ENCODE measurements around the gene CKAP2L. TPM values are rescaled to one million over a fixed set of nuclear protein-coding genes. Genes with fewer than 3 reads are reported as not detected.

Gene CKAP2L
- total and polyA plus RNA-seq, 10 of the 15 experiments (the other 5 are each of a cell fraction or from before 2014, with no cell fraction given) = 10.5 to 37.4 (median 20.2) TPM

DNA sequence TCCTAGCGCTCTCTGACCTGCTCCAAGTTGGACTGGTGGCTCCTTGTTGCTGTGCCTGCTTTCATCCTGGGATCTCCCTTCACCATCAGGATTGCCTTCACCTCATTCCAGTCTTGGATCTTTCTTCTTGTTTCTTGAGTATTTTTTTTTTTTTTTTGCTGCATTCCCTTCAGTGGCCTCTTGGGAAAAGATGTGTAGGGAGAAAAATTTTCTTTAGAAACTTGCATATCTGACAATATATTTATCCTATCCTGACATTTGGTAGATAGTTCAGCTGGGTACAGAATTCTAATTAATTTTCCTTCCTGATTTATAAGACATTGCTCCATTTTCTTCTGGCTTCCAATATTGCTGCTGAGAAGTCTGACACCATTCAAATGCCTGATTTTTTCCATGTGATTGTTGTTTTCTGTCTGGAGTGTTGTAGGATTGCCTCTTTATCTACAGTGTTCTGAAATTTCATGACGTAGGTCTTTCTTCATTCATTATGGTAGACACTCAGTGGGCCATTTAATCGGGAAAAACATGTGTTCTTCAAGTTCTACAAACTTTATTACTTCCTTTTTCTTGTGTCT is 42.9 kb upstream of the CKAP2L start:
- Histone ChIP-seq H4K20me1 (ENCODE audit: control insufficient read depth, insufficient read depth) (no peaks in the 10 kb centered on the region), H3K36me3 (ENCODE audit: control insufficient read depth in 2 of 2, insufficient read depth in 2 of 2, low read length in 1 of 2) (no peaks in the 10 kb centered on the region), H3K27ac (ENCODE audit: control insufficient read depth, insufficient read depth) (no peak overlapping the region), H3K79me2 (ENCODE audit: control insufficient read depth, insufficient read depth, low read length) (no peaks in the 10 kb centered on the region), H3K4me1 (ENCODE audit: control insufficient read depth, insufficient read depth, low read length) (peaks cover 29% of the 10 kb centered on the region), H3K27me3 (replicated peaks in 1 of 2; ENCODE audit: control insufficient read depth in 2 of 2, insufficient read depth in 2 of 2, low read length in 1 of 2) (no peaks in the 10 kb centered on the region), H3K9ac (ENCODE audit: control insufficient read depth, insufficient read depth, low read length) (no peak overlapping the region), H3K4me3 (no peak overlapping the region), H3K4me2 (ENCODE audit: control insufficient read depth, insufficient read depth) (no peak overlapping the region), H2AFZ (ENCODE audit: control insufficient read depth, low read depth, low read length) (no peak overlapping the region), H3K9me3 (replicated peaks; ENCODE audit: control insufficient read depth, insufficient read depth, low read length) (peaks cover 5% of the 10 kb centered on the region)
- ChIA-PET POLR2A (interaction anchor here (0.7 kb wide), 1 partner anchor 18 kb away, joined by 3 read pairs; no protein-coding TSS in a partner anchor), SMC1A (ENCODE audit: uncharacterized antibody, unreplicated experiment) (interaction anchor here (1.1 kb wide), 1 partner anchor 57 kb away, joined by 3 read pairs; no protein-coding TSS in a partner anchor), RAD21 (ENCODE audit: unreplicated experiment) (no interaction called here), CTCF (no interaction called here)
- 95% methylated on average over 3 of the region's 3 CpGs for WGBS (ENCODE audit: insufficient coverage, insufficient replicate concordance, low lambda C conversion rate, missing lambda C conversion rate)
- intact Hi-C loops (cut with micrococcal nuclease; ENCODE audit: unreplicated experiment) = no loop called here
- ATAC-seq (no peak), FAIRE-seq (no peak), DNase-seq (ENCODE audit: low read depth, low spot score) (no peak)
- in situ Hi-C loops (cut with MboI) = no loop called here
- BruUV-seq (replicated peaks) = no TSS peak
- TF ChIP-seq YBX1 (IDR thresholded peaks at IDR 0.05) (no peak), CBX5 (IDR thresholded peaks at IDR 0.05; ENCODE audit: low read depth) (peak; percentile 44; the same call in 1 of the 2 replicates)

DNA sequence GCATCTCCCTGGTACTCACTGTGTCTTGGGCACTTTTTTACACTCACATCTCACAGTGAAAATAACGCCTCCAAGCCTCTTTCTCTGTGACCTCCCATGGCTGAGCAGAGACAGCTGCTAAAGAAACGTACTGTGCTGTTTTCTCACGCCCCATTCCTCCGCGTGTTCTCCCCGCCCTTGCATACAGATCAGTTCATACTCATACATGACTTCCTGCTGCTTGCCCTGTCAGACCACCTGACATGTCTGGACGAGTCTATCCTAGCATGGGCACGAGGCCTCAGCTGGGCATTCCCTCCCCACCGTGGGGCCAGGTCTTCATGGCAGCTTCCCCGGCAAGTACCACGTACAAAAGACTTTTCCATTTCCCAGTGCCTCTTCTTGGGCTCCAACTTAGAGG is 41.1 kb upstream of the CKAP2L start:
- ATAC-seq (peak; percentile 87), FAIRE-seq (peak; percentile 81), DNase-seq (ENCODE audit: low read depth, low spot score) (peak; percentile 68)
- H3K4me3 ChIP-seq = no peak overlapping the region
- no peaks in the 10 kb centered on the region for H3K79me2 ChIP-seq (ENCODE audit: control insufficient read depth, insufficient read depth, low read length)
- H3K4me2 ChIP-seq (ENCODE audit: control insufficient read depth, insufficient read depth) = peak overlapping the region; percentile 61
- H3K36me3 ChIP-seq (ENCODE audit: control insufficient read depth in 2 of 2, insufficient read depth in 2 of 2, low read length in 1 of 2) = no peaks in the 10 kb centered on the region
- ChIA-PET CTCF (interaction anchor here (0.9 to 2.4 kb wide), 6 partner anchors 21 to 80 kb away, joined by 3 to 8 read pairs (median 4); partner anchors contain the start of gene IL1A), SMC1A (ENCODE audit: uncharacterized antibody, unreplicated experiment) (interaction anchor here (0.7 to 3.1 kb wide), 12 partner anchors 9 to 80 kb away, joined by 3 to 11 read pairs (median 4); no protein-coding TSS in a partner anchor), RAD21 (ENCODE audit: unreplicated experiment) (interaction anchor here (0.8 to 1.7 kb wide), 12 partner anchors 10 to 136 kb away, joined by 3 to 11 read pairs (median 4); no protein-coding TSS in a partner anchor), POLR2A (interaction anchor here (0.6 to 1.5 kb wide), 9 partner anchors 10 to 188 kb away, joined by 3 to 6 read pairs (median 3); partner anchors contain the start of gene CKAP2L)
- BruUV-seq (replicated peaks) = no TSS peak
- peaks cover 5% of the 10 kb centered on the region for H3K9me3 ChIP-seq (replicated peaks; ENCODE audit: control insufficient read depth, insufficient read depth, low read length)
- intact Hi-C loops (cut with micrococcal nuclease; ENCODE audit: unreplicated experiment) (loop anchor here (2.0 kb wide), 2 partner anchors 23 to 75 kb away; no protein-coding TSS in a partner anchor), in situ Hi-C loops (cut with MboI) (no loop called here)
- H4K20me1 ChIP-seq (ENCODE audit: control insufficient read depth, insufficient read depth) = no peaks in the 10 kb centered on the region
- peak overlapping the region; percentile 64 for H3K27ac ChIP-seq (ENCODE audit: control insufficient read depth, insufficient read depth)
- H3K9ac ChIP-seq (ENCODE audit: control insufficient read depth, insufficient read depth, low read length) = peak overlapping the region; percentile 61
- peaks cover 19% of the 10 kb centered on the region for H3K4me1 ChIP-seq (ENCODE audit: control insufficient read depth, insufficient read depth, low read length)
- no peaks in the 10 kb centered on the region for H3K27me3 ChIP-seq (replicated peaks in 1 of 2; ENCODE audit: control insufficient read depth in 2 of 2, insufficient read depth in 2 of 2, low read length in 1 of 2)
- WGBS (ENCODE audit: insufficient coverage, insufficient replicate concordance, low lambda C conversion rate, missing lambda C conversion rate) = 2% methylated on average over 11 of the region's 11 CpGs
- H2AFZ ChIP-seq (ENCODE audit: control insufficient read depth, low read depth, low read length) = peak overlapping the region; percentile 70
- TF ChIP-seq, protein P1, sequence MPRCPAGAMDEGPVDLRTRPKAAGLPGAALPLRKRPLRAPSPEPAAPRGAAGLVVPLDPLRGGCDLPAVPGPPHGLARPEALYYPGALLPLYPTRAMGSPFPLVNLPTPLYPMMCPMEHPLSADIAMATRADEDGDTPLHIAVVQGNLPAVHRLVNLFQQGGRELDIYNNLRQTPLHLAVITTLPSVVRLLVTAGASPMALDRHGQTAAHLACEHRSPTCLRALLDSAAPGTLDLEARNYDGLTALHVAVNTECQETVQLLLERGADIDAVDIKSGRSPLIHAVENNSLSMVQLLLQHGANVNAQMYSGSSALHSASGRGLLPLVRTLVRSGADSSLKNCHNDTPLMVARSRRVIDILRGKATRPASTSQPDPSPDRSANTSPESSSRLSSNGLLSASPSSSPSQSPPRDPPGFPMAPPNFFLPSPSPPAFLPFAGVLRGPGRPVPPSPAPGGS (IDR thresholded peaks at IDR 0.05; ENCODE audit: borderline replicate concordance, insufficient read depth, low read depth, low read length, poor library complexity, severe bottlenecking) = peak; percentile 66
- TF ChIP-seq ZNF207 (IDR thresholded peaks at IDR 0.05; ENCODE audit: borderline replicate concordance) = no peak
- no peak for TF ChIP-seq NFYB (IDR thresholded peaks at IDR 0.05; ENCODE audit: insufficient read depth, low read depth, low read length)
- peak; percentile 69; the same call in 1 of the 2 replicates for TF ChIP-seq MTA3 (IDR thresholded peaks at IDR 0.05; ENCODE audit: borderline replicate concordance, low read length)
- TF ChIP-seq SRF (IDR thresholded peaks at IDR 0.05; ENCODE audit: low read depth in 2 of 2, low read length in 2 of 2) = no peak
- no peak for TF ChIP-seq ZNF384 (IDR thresholded peaks at IDR 0.05; ENCODE audit: borderline replicate concordance, low read depth, low read length)
- no peak for TF ChIP-seq NFYA (IDR thresholded peaks at IDR 0.05; ENCODE audit: borderline replicate concordance, low read depth, low read length)
- TF ChIP-seq RUNX3 (IDR thresholded peaks at IDR 0.05; ENCODE audit: low read length) = peak; percentile 67
- TF ChIP-seq IRF4 (IDR thresholded peaks at IDR 0.05; ENCODE audit: low read depth, low read length) = no peak
- peak; percentile 55; the same call in 1 of the 2 replicates for TF ChIP-seq RAD51 (IDR thresholded peaks at IDR 0.05)
- peak; percentile 71 for TF ChIP-seq EED (IDR thresholded peaks at IDR 0.05; ENCODE audit: low read depth)
